IMR-90 (cell line): ENCODE measurements around the gene MOCS1. TPM values are rescaled to one million over a fixed set of nuclear protein-coding genes. Genes with fewer than 3 reads are reported as not detected.

Source experiments
- ATAC-seq: fragments of 200-7000 bp; cut with Tn5 transposase; 2 replicates; pipeline ENCODE4 v1.9.1; 2020; ENCODE audit warnings: low read depth, mild to moderate bottlenecking, moderate library complexity
- BruUV-seq: library from RNA; stranded (reverse); fragments of 400-500 nt; replicated peaks from 2 replicates; lab custom pipeline; 2021; lab: Mats Ljungman, UMichigan
- CTCF ChIA-PET: fragments of 300-600 bp; formaldehyde crosslinking; extraction: SDS; loops from one replicate; lab custom pipeline; 2021; ENCODE audit warnings: antibody characterized with exemption; lab: Yijun Ruan, JAX
- POLR2A ChIA-PET: fragments of 300-600 bp; sonication (Branson Sonifier 250); formaldehyde crosslinking; loops from one replicate; lab custom pipeline; 2022; ENCODE audit warnings: antibody characterized with exemption; ENCODE audit not compliant: unreplicated experiment; lab: Charles Lee
- DNase-seq: peaks from one replicate; pipeline ENCODE4 v3.0.0; 2013
- H2AFZ ChIP-seq: replicated peaks from 2 replicates; pipeline ENCODE3; 2013; ENCODE audit warnings: low read length, mild to moderate bottlenecking; ENCODE audit not compliant: poor library complexity
- H2AK5ac ChIP-seq: 2 replicates; pipeline ENCODE4 v1.6.1; 2013; ENCODE audit warnings: low read depth, low read length, inconsistent platforms
- H2AK9ac ChIP-seq: replicated peaks from 2 replicates; pipeline ENCODE3; 2013; ENCODE audit warnings: mild to moderate bottlenecking, low read depth, low read length, moderate library complexity; ENCODE audit not compliant: poor library complexity
- H2BK120ac ChIP-seq: 2 replicates; pipeline ENCODE4 v1.6.1; 2013; ENCODE audit warnings: low read depth, low read length, inconsistent platforms
- H2BK15ac ChIP-seq: 3 replicates; pipeline ENCODE4 v1.6.1; 2013; ENCODE audit warnings: low read depth, low read length, inconsistent platforms
- H2BK20ac ChIP-seq: 2 replicates; pipeline ENCODE4 v1.6.1; 2013; ENCODE audit warnings: low read depth, mild to moderate bottlenecking, inconsistent platforms, low read length, moderate library complexity
- H2BK5ac ChIP-seq: 2 replicates; pipeline ENCODE4 v1.6.1; 2013; ENCODE audit warnings: mild to moderate bottlenecking, low read depth, low read length, inconsistent platforms; ENCODE audit not compliant: poor library complexity, severe bottlenecking
- H3K14ac ChIP-seq: replicated peaks from 2 replicates; pipeline ENCODE4 v1.6.1; 2013; ENCODE audit warnings: low read depth, low read length, inconsistent platforms
- H3K18ac ChIP-seq: 2 replicates; pipeline ENCODE4 v1.6.1; 2013; ENCODE audit warnings: low read depth, low read length, control low read depth
- H3K23ac ChIP-seq: 2 replicates; pipeline ENCODE4 v1.6.1; 2013; ENCODE audit warnings: low read depth, low read length, inconsistent platforms
- H3K27ac ChIP-seq: 2 replicates; pipeline ENCODE4 v1.5.1; 2013; ENCODE audit warnings: mild to moderate bottlenecking, control low read depth, low read length; ENCODE audit not compliant: insufficient read depth
- H3K27me3 ChIP-seq: 2 replicates; pipeline ENCODE4 v1.6.1; 2013; ENCODE audit warnings: low read length; ENCODE audit not compliant: control insufficient read depth, insufficient read depth
- H3K36me3 ChIP-seq: 2 replicates; pipeline ENCODE4 v1.6.1; 2013; ENCODE audit warnings: low read length, mixed read lengths; ENCODE audit not compliant: control insufficient read depth, insufficient read depth
- H3K4ac ChIP-seq: 2 replicates; pipeline ENCODE4 v1.6.1; 2013; ENCODE audit warnings: low read depth, low read length, inconsistent platforms
- H3K4me1 ChIP-seq: 2 replicates; pipeline ENCODE4 v1.6.1; 2013; ENCODE audit warnings: low read length, mixed read lengths; ENCODE audit not compliant: control insufficient read depth, insufficient read depth
- H3K4me2 ChIP-seq: 2 replicates; pipeline ENCODE4 v1.6.1; 2013; ENCODE audit warnings: low read depth, mild to moderate bottlenecking, control low read depth, low read length, moderate library complexity
- H3K4me3 ChIP-seq: 2 replicates; pipeline ENCODE4 v1.5.1; 2013; ENCODE audit warnings: low read depth, mild to moderate bottlenecking, control low read depth, low read length, moderate library complexity; ENCODE audit not compliant: insufficient read depth
- H3K56ac ChIP-seq: 2 replicates; pipeline ENCODE4 v1.6.1; 2013; ENCODE audit warnings: low read length, inconsistent platforms; ENCODE audit not compliant: insufficient read depth; ENCODE audit errors: extremely low read depth
- H3K79me1 ChIP-seq, 2 experiments: 2 replicates each; pipeline ENCODE4 v1.6.1; 2013; ENCODE audit warnings: low read length in 2 of 2, inconsistent platforms in 1 of 2, low read depth in 1 of 2
- H3K9ac ChIP-seq: 2 replicates; pipeline ENCODE4 v1.6.1; 2013; ENCODE audit warnings: low read depth, low read length, control low read depth
- H3K9me1 ChIP-seq: 2 replicates; pipeline ENCODE4 v1.6.1; 2013; ENCODE audit warnings: low read length, inconsistent platforms; ENCODE audit not compliant: insufficient read depth
- H3K9me3 ChIP-seq: 2 replicates; pipeline ENCODE4 v1.6.1; 2013; ENCODE audit warnings: low read length; ENCODE audit not compliant: control insufficient read depth, insufficient read depth
- H4K20me1 ChIP-seq: 2 replicates; pipeline ENCODE4 v1.6.1; 2013; ENCODE audit warnings: low read length, inconsistent platforms; ENCODE audit not compliant: insufficient read depth
- H4K5ac ChIP-seq: 2 replicates; pipeline ENCODE4 v1.6.1; 2013; ENCODE audit warnings: mild to moderate bottlenecking, low read depth, low read length, control low read depth
- H4K8ac ChIP-seq, 2 experiments: 2 replicates each; pipeline ENCODE4 v1.6.1; 2013; ENCODE audit warnings: low read depth in 2 of 2, low read length in 2 of 2, control low read depth in 1 of 2, inconsistent platforms in 1 of 2
- H4K91ac ChIP-seq: 2 replicates; pipeline ENCODE4 v1.6.1; 2013; ENCODE audit warnings: low read depth, low read length, inconsistent platforms; ENCODE audit not compliant: insufficient read depth
- CHD1 ChIP-seq: IDR thresholded peaks from 2 replicates; pipeline ENCODE4 v1.6.1; 2012; ENCODE audit warnings: low read depth, low read length, improper control_type of control experiment
- FOS ChIP-seq: fragments of 150-350 bp; IDR thresholded peaks from 2 replicates; pipeline ENCODE4 v1.6.1; 2016; ENCODE audit warnings: low read depth, low read length
- NFE2L2 ChIP-seq: fragments of 150-350 bp; IDR thresholded peaks from 2 replicates; pipeline ENCODE4 v1.6.1; 2016; ENCODE audit warnings: low read depth, mild to moderate bottlenecking, low read length
- POLR2A ChIP-seq: IDR thresholded peaks from 2 replicates; pipeline ENCODE4 v1.6.1; 2012; ENCODE audit warnings: mild to moderate bottlenecking, low read depth, low read length
- RAD21 ChIP-seq: IDR thresholded peaks from 2 replicates; pipeline ENCODE4 v1.6.1; 2012; ENCODE audit warnings: low read length, improper control_type of control experiment
- SMC3 ChIP-seq: fragments of 150-350 bp; IDR thresholded peaks from 2 replicates; pipeline ENCODE4 v1.6.1; 2016; ENCODE audit warnings: low read depth, mild to moderate bottlenecking, antibody characterized with exemption, low read length, moderate library complexity
- USF2 ChIP-seq: fragments of 150-350 bp; IDR thresholded peaks from 2 replicates; pipeline ENCODE4 v1.6.1; 2017; ENCODE audit warnings: mild to moderate bottlenecking, antibody characterized with exemption, low read length, low read depth
- WGBS, 2 experiments: methylation state at CpG; one replicate each; pipeline versions ENCODE4 v1.1.5 to v1.1.7; 2013; ENCODE audit warnings: missing lambda C conversion rate in 2 of 2; ENCODE audit not compliant: insufficient read length in 1 of 2; ENCODE audit errors: extremely low coverage in 2 of 2; 5-methylcytosine and 5-hydroxymethylcytosine counted together
- dilution Hi-C: fragments of 300-500 bp; cut with HindIII; formaldehyde crosslinking; loops from one replicate; pipeline ENCODE4 v1.14.3; 2018; ENCODE audit warnings: low sequenced_read_pairs; ENCODE audit not compliant: unreplicated experiment
- in situ Hi-C: fragments of 300-500 bp; cut with MboI; formaldehyde crosslinking; loops from 3 replicates; pipeline ENCODE4 v1.14.3; 2019; ENCODE audit warnings: low sequenced_read_pairs, inconsistent platforms, mixed read lengths
- intact Hi-C: fragments of 100-400 bp; cut with micrococcal nuclease; formaldehyde crosslinking; loops from 2 replicates; pipeline ENCODE4 v1.10.0; 2022
- polyA plus RNA-seq, 3 experiments: library from polyadenylated mRNA; depleted of rRNA; stranded (reverse); fragments of >200 nt; gene quantifications; 2 replicates each; pipeline ENCODE4 v1.2.3, GENCODE V29; 2012; ENCODE audit warnings: low replicate concordance in 1 of 3
- total RNA-seq: library from RNA; depleted of rRNA; stranded (reverse); fragments of >200 nt; gene quantifications from 2 replicates; pipeline ENCODE4 v1.2.3, GENCODE V29; 2012

MOCS1 gene
- total and polyA plus RNA-seq, 2 of the 4 experiments (the other 2 are of a cell fraction): 5.5 to 9.5 TPM

- DNase-seq (peak; percentile 14), ATAC-seq (peak; percentile 66)
- Histone ChIP-seq H4K20me1 (no peaks in the 10 kb centered on the region), H3K4ac (no peak overlapping the region), H2BK5ac (no peak overlapping the region), H2AK9ac (no peak overlapping the region), H3K36me3 (no peaks in the 10 kb centered on the region), H3K4me2 (no peak overlapping the region), H2BK20ac (no peak overlapping the region), H3K9me1 (no peaks in the 10 kb centered on the region), H3K9ac (no peak overlapping the region), H2BK15ac (no peak overlapping the region), H2BK120ac (no peak overlapping the region), H3K14ac (no peak overlapping the region), H3K56ac (no peak overlapping the region), H2AFZ (no peak overlapping the region), H4K91ac (no peak overlapping the region), H3K23ac (no peak overlapping the region), H3K18ac (no peak overlapping the region), H2AK5ac (no peak overlapping the region), H3K4me3 (no peak overlapping the region), H3K79me1 (no peaks in the 10 kb centered on the region), H3K9me3 (no peaks in the 10 kb centered on the region), H3K27ac (no peak overlapping the region), H3K27me3 (peaks cover 27% of the 10 kb centered on the region), H3K4me1 (no peaks in the 10 kb centered on the region), H4K8ac (no peak overlapping the region), H4K5ac (no peak overlapping the region)
- WGBS, 2 experiments: no CpG with 5 or more reads among the region's 4 CpGs
- intact Hi-C loops (no loop called here), in situ Hi-C loops (no loop called here), dilution Hi-C loops (no loop called here)
- ChIA-PET CTCF (no interaction called here), POLR2A (no interaction called here)
- no TSS peak for BruUV-seq
- no peak for TF ChIP-seq POLR2A
- TF ChIP-seq NFE2L2: no peak
- no peak for TF ChIP-seq RAD21
- TF ChIP-seq USF2: no peak
- TF ChIP-seq SMC3: no peak
- TF ChIP-seq CHD1: no peak
- TF ChIP-seq FOS: no peak
These were observed 17.9 kb upstream of the MOCS1 start for GRCh38 chr6:39952167-39952566.
